H1 (cell line): ENCODE measurements around the gene FBH1. TPM values are rescaled to one million over a fixed set of nuclear protein-coding genes. Genes with fewer than 3 reads are reported as not detected.

Experiments
- CTCF ChIA-PET: fragments of 300-600 bp; sonication (Branson Sonifier 250); formaldehyde crosslinking; loops from one replicate; lab custom pipeline; 2021; ENCODE audit not compliant: partially characterized antibody; lab: Charles Lee
- POLR2A ChIA-PET: fragments of 300-600 bp; sonication (Branson Sonifier 250); formaldehyde crosslinking; loops from one replicate; lab custom pipeline; 2021; ENCODE audit warnings: inconsistent platforms; ENCODE audit not compliant: partially characterized antibody; lab: Charles Lee
- DNase-seq, 2 experiments: peaks; one replicate each; pipeline versions ENCODE4 v3.0.0 to v3.0.0-alpha.2; 2010 to 2022; ENCODE audit warnings: low spot score in 2 of 2, low read depth in 1 of 2, mixed read lengths in 1 of 2
- FAIRE-seq: peaks from 2 replicates; lab custom pipeline; 2011; peaks lifted over from hg19 to GRCh38; lab: Jason Lieb, UNC
- H2AFZ ChIP-seq: 2 replicates; pipeline ENCODE4 v1.8.1; 2012; ENCODE audit warnings: low read length, inconsistent platforms
- H2AK5ac ChIP-seq: 2 replicates; pipeline ENCODE4 v1.6.1; 2013; ENCODE audit warnings: low read depth, low read length
- H2BK120ac ChIP-seq: replicated peaks from 2 replicates; pipeline ENCODE3; 2013; ENCODE audit warnings: low read depth, low read length, inconsistent platforms
- H2BK12ac ChIP-seq: 2 replicates; pipeline ENCODE4 v1.6.1; 2013; ENCODE audit warnings: low read depth, low read length
- H2BK15ac ChIP-seq: 2 replicates; pipeline ENCODE4 v1.6.1; 2013; ENCODE audit warnings: low read length
- H2BK20ac ChIP-seq: 2 replicates; pipeline ENCODE4 v1.6.1; 2013; ENCODE audit warnings: low read length
- H2BK5ac ChIP-seq: 2 replicates; pipeline ENCODE4 v1.6.1; 2013; ENCODE audit warnings: low read depth, low read length
- H3K14ac ChIP-seq: 2 replicates; pipeline ENCODE4 v1.6.1; 2013; ENCODE audit warnings: inconsistent platforms; ENCODE audit not compliant: insufficient read length
- H3K18ac ChIP-seq: 2 replicates; pipeline ENCODE4 v1.6.1; 2013; ENCODE audit warnings: low read length; ENCODE audit errors: extremely low read depth
- H3K23ac ChIP-seq: 2 replicates; pipeline ENCODE4 v1.6.1; 2013; ENCODE audit warnings: inconsistent platforms; ENCODE audit not compliant: insufficient read length
- H3K23me2 ChIP-seq: 2 replicates; pipeline ENCODE4 v1.6.1; 2013; ENCODE audit warnings: low read depth, low read length
- H3K27ac ChIP-seq: 2 replicates; pipeline ENCODE4 v1.6.1; 2011; ENCODE audit warnings: low read depth, low read length, inconsistent platforms
- H3K27me3 ChIP-seq, 4 experiments: replicated peaks in 1 of 4; 1 replicate in 1 of 4; 2 replicates in 3 of 4; pipeline versions ENCODE4 v1.6.1 to v1.8.1; 2011 to 2013; ENCODE audit warnings: low read length in 3 of 4, mild to moderate bottlenecking in 3 of 4, inconsistent platforms in 2 of 4, mixed read lengths in 2 of 4, moderate library complexity in 1 of 4; ENCODE audit not compliant: control insufficient read depth in 3 of 4, insufficient read depth in 3 of 4; ENCODE audit errors: extremely low read depth in 1 of 4
- H3K36me3 ChIP-seq, 4 experiments: 2 replicates each; pipeline versions ENCODE4 v1.6.1 to v1.8.1; 2011 to 2013; ENCODE audit warnings: mild to moderate bottlenecking in 4 of 4, low read length in 3 of 4, moderate library complexity in 2 of 4, control low read depth in 1 of 4, inconsistent platforms in 1 of 4; ENCODE audit not compliant: insufficient read depth in 4 of 4, control insufficient read depth in 2 of 4
- H3K4ac ChIP-seq: replicated peaks from 2 replicates; pipeline ENCODE3; 2013; ENCODE audit warnings: low read length, low read depth, mixed read lengths, inconsistent platforms; ENCODE audit not compliant: insufficient read length
- H3K4me1 ChIP-seq, 4 experiments: replicated peaks in 1 of 4; 1 replicate in 1 of 4; 2 replicates in 3 of 4; pipeline versions ENCODE4 v1.6.1 to v1.8.1; 2011 to 2013; ENCODE audit warnings: low read length in 3 of 4, inconsistent platforms in 2 of 4, mixed read lengths in 1 of 4; ENCODE audit not compliant: insufficient read depth in 4 of 4, control insufficient read depth in 3 of 4
- H3K4me2 ChIP-seq, 2 experiments: 2 replicates each; pipeline versions ENCODE4 v1.6.1 to v1.8.1; 2011 to 2013; ENCODE audit warnings: low read depth in 2 of 2, low read length in 2 of 2, control low read depth in 1 of 2, inconsistent platforms in 1 of 2, mild to moderate bottlenecking in 1 of 2; ENCODE audit not compliant: insufficient read depth in 1 of 2
- H3K4me3 ChIP-seq, 4 experiments: fragments of 200-600, 300-600 bp in 1 of 4; sonication (generic), shearing (Covaris generic), sonication (Bioruptor Twin) in 1 of 4; 2 replicates each; pipeline versions ENCODE4 v1.5.1 to v1.8.1; 2011 to 2016; ENCODE audit warnings: low read length in 4 of 4, low read depth in 3 of 4, control low read depth in 2 of 4, inconsistent platforms in 2 of 4, mild to moderate bottlenecking in 2 of 4, mixed read lengths in 1 of 4, moderate library complexity in 1 of 4; ENCODE audit not compliant: insufficient read depth in 2 of 4; ENCODE audit errors: extremely low read depth in 1 of 4
- H3K56ac ChIP-seq: replicated peaks from 2 replicates; pipeline ENCODE3; 2013; ENCODE audit warnings: low read depth, mild to moderate bottlenecking, mixed read lengths, low read length, inconsistent platforms; ENCODE audit not compliant: insufficient read length
- H3K79me1 ChIP-seq: 2 replicates; pipeline ENCODE4 v1.6.1; 2013; ENCODE audit warnings: low read depth, low read length, control low read depth
- H3K79me2 ChIP-seq, 2 experiments: 2 replicates each; pipeline versions ENCODE4 v1.6.1 to v1.8.1; 2012 to 2013; ENCODE audit warnings: low read length in 2 of 2, mild to moderate bottlenecking in 2 of 2, inconsistent platforms in 1 of 2; ENCODE audit not compliant: insufficient read depth in 2 of 2, control insufficient read depth in 1 of 2
- H3K9ac ChIP-seq, 4 experiments: replicated peaks in 1 of 4; 1 replicate in 1 of 4; 2 replicates in 3 of 4; pipeline versions ENCODE4 v1.6.1 to v1.8.1; 2011 to 2013; ENCODE audit warnings: low read depth in 3 of 4, low read length in 3 of 4, control low read depth in 2 of 4, mild to moderate bottlenecking in 2 of 4, moderate library complexity in 2 of 4, inconsistent platforms in 1 of 4; ENCODE audit errors: extremely low read depth in 1 of 4
- H3K9me3 ChIP-seq, 2 experiments: 2 replicates each; pipeline versions ENCODE4 v1.6.1 to v1.8.1; 2012 to 2013; ENCODE audit warnings: mild to moderate bottlenecking in 2 of 2, moderate library complexity in 2 of 2, control low read depth in 1 of 2, inconsistent platforms in 1 of 2, low read depth in 1 of 2, low read length in 1 of 2, mixed read lengths in 1 of 2; ENCODE audit not compliant: insufficient read depth in 2 of 2
- H4K20me1 ChIP-seq, 2 experiments: replicated peaks in 1 of 2; 2 replicates each; pipeline versions ENCODE3 to v1.8.1; 2011 to 2013; ENCODE audit warnings: inconsistent platforms in 2 of 2, low read length in 2 of 2, mild to moderate bottlenecking in 1 of 2; ENCODE audit not compliant: insufficient read depth in 2 of 2, control insufficient read depth in 1 of 2
- H4K5ac ChIP-seq: 2 replicates; pipeline ENCODE4 v1.6.1; 2013; ENCODE audit warnings: low read length, low read depth, mixed read lengths, inconsistent platforms; ENCODE audit not compliant: insufficient read length
- H4K8ac ChIP-seq: 2 replicates; pipeline ENCODE4 v1.8.0; 2013; ENCODE audit warnings: mild to moderate bottlenecking, moderate library complexity, low read length, inconsistent platforms; ENCODE audit not compliant: insufficient read depth; ENCODE audit errors: extremely low read depth
- H4K91ac ChIP-seq: replicated peaks from 2 replicates; pipeline ENCODE3; 2013; ENCODE audit warnings: low read length, mixed read lengths, inconsistent platforms; ENCODE audit not compliant: insufficient read length
- CHD2 ChIP-seq: IDR thresholded peaks from 2 replicates; pipeline ENCODE4 v1.6.1; 2012; ENCODE audit warnings: low read length, improper control_type of control experiment
- FOSL1 ChIP-seq: IDR thresholded peaks from 2 replicates; pipeline ENCODE4 v1.6.1; 2011; ENCODE audit warnings: mild to moderate bottlenecking, low read depth, low read length, moderate library complexity; ENCODE audit not compliant: insufficient read depth
- HDAC6 ChIP-seq: IDR thresholded peaks from one replicate; pipeline ENCODE4 v1.7.1; 2012; ENCODE audit warnings: low read depth, mild to moderate bottlenecking, inconsistent platforms, low read length, moderate library complexity
- KDM1A ChIP-seq: fragments of 200-600, 300-600 bp; sonication (generic); IDR thresholded peaks from 2 replicates; pipeline ENCODE4 v1.7.1; 2016; ENCODE audit warnings: mild to moderate bottlenecking, low read length, borderline replicate concordance
- KDM4A ChIP-seq: IDR thresholded peaks from one replicate; pipeline ENCODE4 v1.7.1; 2012; ENCODE audit warnings: low read depth, mild to moderate bottlenecking, moderate library complexity, low read length, inconsistent platforms; ENCODE audit not compliant: severe bottlenecking
- MAFK ChIP-seq: IDR thresholded peaks from 2 replicates; pipeline ENCODE4 v1.6.1; 2012; ENCODE audit warnings: low read depth, mild to moderate bottlenecking, improper control_type of control experiment, low read length
- POLR2A ChIP-seq, 2 experiments: IDR thresholded peaks; 1 replicate in 1 of 2; 2 replicates in 1 of 2; pipeline ENCODE4 v1.6.1; 2011; ENCODE audit warnings: low read depth in 2 of 2, low read length in 2 of 2, mild to moderate bottlenecking in 2 of 2; ENCODE audit errors: control extremely low read depth in 1 of 2
- RBBP5 ChIP-seq: IDR thresholded peaks from 2 replicates; pipeline ENCODE4 v1.7.1; 2012; ENCODE audit warnings: low read depth, mild to moderate bottlenecking, inconsistent platforms, low read length, moderate library complexity, borderline replicate concordance
- RFX5 ChIP-seq: IDR thresholded peaks from 2 replicates; pipeline ENCODE4 v1.6.1; 2011; ENCODE audit warnings: low read depth, low read length, improper control_type of control experiment, borderline replicate concordance
- TAF1 ChIP-seq: IDR thresholded peaks from 2 replicates; pipeline ENCODE4 v1.6.1; 2011; ENCODE audit warnings: mild to moderate bottlenecking, low read depth, low read length
- ZNF274 ChIP-seq: IDR thresholded peaks from 2 replicates; pipeline ENCODE4 v1.7.0; 2012; ENCODE audit warnings: low read length, borderline replicate concordance; ENCODE audit errors: extremely low read depth
- WGBS, 2 experiments: shearing (Covaris generic) in 1 of 2; methylation state at CpG; one replicate each; pipeline versions ENCODE4 v1.1.6 to v1.1.7; 2013 to 2015; ENCODE audit warnings: low lambda C conversion rate in 2 of 2, mixed read lengths in 2 of 2, inconsistent platforms in 1 of 2, low coverage in 1 of 2, missing lambda C conversion rate in 1 of 2; ENCODE audit not compliant: insufficient replicate concordance in 2 of 2, insufficient coverage in 1 of 2, insufficient read length in 1 of 2; ENCODE audit errors: extremely low coverage in 1 of 2, missing lambda C conversion rate in 1 of 2; 5-methylcytosine and 5-hydroxymethylcytosine counted together
- polyA plus RNA-seq, 7 experiments: library from polyadenylated mRNA; depleted of rRNA in 3 of 7; stranded (reverse) in 5 of 7; unstranded in 2 of 7; fragments of >200 nt in 5 of 7; fragments of 200-250 nt in 2 of 7; gene quantifications; 1 replicate in 5 of 7; 2 replicates in 1 of 7; 4 replicates in 1 of 7; pipeline versions ENCODE4 v1.2.1 to v1.2.3, GENCODE V29; 2011 to 2013; ENCODE audit warnings: missing spikeins in 2 of 7, mixed read lengths in 2 of 7
- total RNA-seq: library from RNA; stranded (reverse); fragmentation: NEBNext Ultra II Directional; extraction: Animal tissue kit (Norgen Biotek cat#: 25700); gene quantifications from 2 replicates; pipeline ENCODE4 v1.2.1, GENCODE V29; 2021
- TF ChIP-seq, protein P1 (sequence below), 3 experiments: IDR thresholded peaks; 1 replicate in 2 of 3; 2 replicates in 1 of 3; pipeline versions ENCODE4 v1.5.1 to v1.6.1; 2011; ENCODE audit warnings: low read length in 3 of 3, mild to moderate bottlenecking in 3 of 3, inconsistent platforms in 2 of 3, low read depth in 1 of 3, moderate library complexity in 1 of 3; ENCODE audit not compliant: insufficient read depth in 1 of 3; ENCODE audit errors: control extremely low read depth in 1 of 3

FBH1 gene
- total and polyA plus RNA-seq, 2 of the 8 experiments (the other 6 are each of a cell fraction or from before 2014, with no cell fraction given): 31.1 to 51.8 TPM

- peaks cover 5% of the 10 kb centered on the region; the same call in 1 of the 2 replicates for H3K79me1 ChIP-seq
- no peak overlapping the region for H3K56ac ChIP-seq
- POLR2A ChIA-PET: interaction anchor here (1.3 kb wide), 1 partner anchor 12 kb away, joined by 8 read pairs; no protein-coding TSS in a partner anchor
- H2BK15ac ChIP-seq: no peak overlapping the region
- no peak overlapping the region for H3K27ac ChIP-seq
- H3K36me3 ChIP-seq: peaks cover 0 to 8% (median 4%) of the 10 kb centered on the region in 4 experiments; a peak in 4 of 8 replicates
- H3K23me2 ChIP-seq: no peaks in the 10 kb centered on the region
- no peak overlapping the region for H2AK5ac ChIP-seq
- CTCF ChIA-PET: no interaction called here
- no peak overlapping the region for H3K14ac ChIP-seq
- H4K20me1 ChIP-seq: peaks cover 7 to 11% of the 10 kb centered on the region in 2 experiments
- no peak for DNase-seq
- no peak overlapping the region for H4K5ac ChIP-seq
- no peak overlapping the region for H3K18ac ChIP-seq
- no peaks in the 10 kb centered on the region for H3K27me3 ChIP-seq
- no peak for FAIRE-seq
- no peak overlapping the region for H2AFZ ChIP-seq
- no peak overlapping the region for H3K4ac ChIP-seq
- no peak overlapping the region for H3K9ac ChIP-seq
- H4K8ac ChIP-seq: no peak overlapping the region; the same call in 1 of the 2 replicates
- H3K23ac ChIP-seq: no peak overlapping the region
- no peak overlapping the region for H2BK12ac ChIP-seq
- H2BK20ac ChIP-seq: no peak overlapping the region
- H4K91ac ChIP-seq: no peak overlapping the region
- WGBS, 2 experiments: 91% methylated on average over 13 of the region's 13 CpGs; no CpG with 5 or more reads in 1 of the 2 experiments
- no peak overlapping the region for H3K4me3 ChIP-seq
- peaks cover 0 to 27% of the 10 kb centered on the region in 2 experiments; a peak in 3 of 4 replicates for H3K79me2 ChIP-seq
- H2BK5ac ChIP-seq: no peak overlapping the region
- H3K4me2 ChIP-seq: no peak overlapping the region
- H2BK120ac ChIP-seq: no peak overlapping the region
- no peaks in the 10 kb centered on the region for H3K9me3 ChIP-seq
- H3K4me1 ChIP-seq: peaks cover 0 to 5% (median 0%) of the 10 kb centered on the region in 4 experiments; a peak in 2 of 7 replicates
- TF ChIP-seq, protein P1, sequence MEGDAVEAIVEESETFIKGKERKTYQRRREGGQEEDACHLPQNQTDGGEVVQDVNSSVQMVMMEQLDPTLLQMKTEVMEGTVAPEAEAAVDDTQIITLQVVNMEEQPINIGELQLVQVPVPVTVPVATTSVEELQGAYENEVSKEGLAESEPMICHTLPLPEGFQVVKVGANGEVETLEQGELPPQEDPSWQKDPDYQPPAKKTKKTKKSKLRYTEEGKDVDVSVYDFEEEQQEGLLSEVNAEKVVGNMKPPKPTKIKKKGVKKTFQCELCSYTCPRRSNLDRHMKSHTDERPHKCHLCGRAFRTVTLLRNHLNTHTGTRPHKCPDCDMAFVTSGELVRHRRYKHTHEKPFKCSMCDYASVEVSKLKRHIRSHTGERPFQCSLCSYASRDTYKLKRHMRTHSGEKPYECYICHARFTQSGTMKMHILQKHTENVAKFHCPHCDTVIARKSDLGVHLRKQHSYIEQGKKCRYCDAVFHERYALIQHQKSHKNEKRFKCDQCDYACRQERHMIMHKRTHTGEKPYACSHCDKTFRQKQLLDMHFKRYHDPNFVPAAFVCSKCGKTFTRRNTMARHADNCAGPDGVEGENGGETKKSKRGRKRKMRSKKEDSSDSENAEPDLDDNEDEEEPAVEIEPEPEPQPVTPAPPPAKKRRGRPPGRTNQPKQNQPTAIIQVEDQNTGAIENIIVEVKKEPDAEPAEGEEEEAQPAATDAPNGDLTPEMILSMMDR (IDR thresholded peaks at IDR 0.05; ENCODE audit: control extremely low read depth in 1 of 3, insufficient read depth in 1 of 3, low read depth in 1 of 3, low read length in 3 of 3): no peak
- TF ChIP-seq HDAC6 (no peak), POLR2A (IDR thresholded peaks at IDR 0.05; ENCODE audit: control extremely low read depth in 1 of 2, low read depth in 2 of 2, low read length in 2 of 2) (no peak), KDM1A (no peak), ZNF274 (no peak), TAF1 (no peak), RFX5 (no peak), CHD2 (no peak), MAFK (no peak), KDM4A (no peak), FOSL1 (no peak), RBBP5 (no peak)
These were observed 10.2 kb downstream of the FBH1 start for GRCh38 chr10:5900247-5900646.
